Right lobe of liver (tissue), 6 donors: ENCODE data around the gene DUSP6. TPM values are rescaled to one million over a fixed set of nuclear protein-coding genes. Genes with fewer than 3 reads are reported as not detected.

Source experiments
- ATAC-seq, 4 donors: fragments of 200-7000 bp; cut with Tn5 transposase; one replicate each; pipeline ENCODE4 v1.9.1; 2020; ENCODE audit warnings: mild to moderate bottlenecking in 4 of 4, moderate library complexity in 4 of 4
- DNase-seq, 3 donors: peaks; one replicate each; pipeline ENCODE4 v3.0.0-alpha.2; 2020
- H3K27ac ChIP-seq, 3 donors: fragments of 200-600 bp; one replicate each; pipeline ENCODE4 v1.8.0; 2022
- H3K27me3 ChIP-seq, 2 donors: fragments of 200-600 bp; one replicate each; pipeline ENCODE4 v1.8.0; 2022
- H3K36me3 ChIP-seq, 4 donors: fragments of 200-600 bp; sonication (generic) in 1 of 4; one replicate each; pipeline versions ENCODE4 v1.5.1 to v1.8.0; 2017 to 2022; ENCODE audit warnings: control low read depth in 1 of 4
- H3K4me1 ChIP-seq, 4 donors: fragments of 200-600 bp; sonication (generic) in 1 of 4; one replicate each; pipeline versions ENCODE4 v1.5.1 to v1.8.0; 2017 to 2022; ENCODE audit warnings: control low read depth in 1 of 4
- H3K4me3 ChIP-seq, 3 donors: fragments of 200-600 bp; one replicate each; pipeline ENCODE4 v1.8.0; 2022
- H3K9me3 ChIP-seq, 4 donors: fragments of 200-600 bp; sonication (generic) in 1 of 4; one replicate each; pipeline versions ENCODE4 v1.5.1 to v1.8.0; 2017 to 2022; ENCODE audit warnings: control low read depth in 1 of 4
- CTCF ChIP-seq, 4 donors: fragments of 200-600 bp in 3 of 4; fragments of 450-650 bp in 1 of 4; IDR thresholded peaks; one replicate each; pipeline versions ENCODE4 v1.5.1 to v1.8.0; 2016 to 2022; ENCODE audit warnings: antibody characterized with exemption in 4 of 4, mild to moderate bottlenecking in 2 of 4
- POLR2A ChIP-seq: fragments of 450-650 bp; IDR thresholded peaks from one replicate; pipeline ENCODE4 v1.6.1; 2017; ENCODE audit warnings: antibody characterized with exemption, mild to moderate bottlenecking
- WGBS: methylation state at CpG from one replicate; pipeline ENCODE4 v1.1.6; 2018; ENCODE audit warnings: low coverage, low lambda C conversion rate; ENCODE audit not compliant: insufficient coverage; ENCODE audit errors: missing lambda C conversion rate; 5-methylcytosine and 5-hydroxymethylcytosine counted together
- intact Hi-C, 2 donors: fragments of 100-400 bp; cut with DNase I; formaldehyde crosslinking; loops; one replicate each; pipeline versions ENCODE4 v1.11.2 to v1.14.1; 2022
- small RNA-seq, 2 experiments: library from RNA; depleted of rRNA; stranded (forward); fragments of <200 nt; gene quantifications; one replicate each; pipeline ENCODE3, GENCODE V24; 2016
- total RNA-seq, 6 experiments: library from RNA; depleted of rRNA in 2 of 6; stranded (reverse); fragments of >200 nt in 2 of 6; fragmentation: NEBNext Ultra II Directional in 3 of 6; extraction: Animal tissue kit (Norgen Biotek cat#: 25700) in 3 of 6; gene quantifications; one replicate each; pipeline versions ENCODE4 v1.1.0 to v1.2.4, GENCODE V29; 2016 to 2023
- donor health status: DM: no; HTN: yes; CAD: no.
- donor health status: DM: no; HTN: no; CAD: no.
- donor health status: DM: no; HTN: no; CAD: no.
- donor health status: DM: no; HTN: yes; CAD: no.
- donor health status: DM: no; HTN: yes; CAD: no.

The DUSP6 gene
- total RNA-seq, 6 experiments from 2014 or later: 24.3 to 139 (median 50.4) TPM

- intact Hi-C loops: no loop called here
- WGBS: 52% methylated on average over 5 of the region's 5 CpGs
- ATAC-seq: peak; percentile 35 to 50 (median 38)
These were observed 45.4 kb downstream of the DUSP6 start for GRCh38 chr12:89306827-89307473.

GRCh38 chr12:89305373-89305772, 46.9 kb downstream of the DUSP6 start:
- DNase-seq: no peak
- H3K9me3 ChIP-seq: no peaks in the 10 kb centered on the region
- no peaks in the 10 kb centered on the region for H3K36me3 ChIP-seq
- ATAC-seq: peak; percentile 77 to 90 (median 82)
- no peak for TF ChIP-seq POLR2A
- H3K4me3 ChIP-seq: no peak overlapping the region
- intact Hi-C loops: no loop called here
- peaks cover 0 to 8% (median 4%) of the 10 kb centered on the region in 4 donors for H3K4me1 ChIP-seq
- H3K27ac ChIP-seq: no peak overlapping the region
- H3K27me3 ChIP-seq: no peaks in the 10 kb centered on the region
- WGBS: 26% methylated on average over 1 of the region's 1 CpG

More at GRCh38 chr12:89306827-89307473, 45.4 kb downstream of the DUSP6 start:
- no peaks in the 10 kb centered on the region for H3K9me3 ChIP-seq
- H3K36me3 ChIP-seq: no peaks in the 10 kb centered on the region
- peaks cover 0 to 8% (median 4%) of the 10 kb centered on the region in 4 donors for H3K4me1 ChIP-seq
- no peak overlapping the region for H3K4me3 ChIP-seq
- no peak for DNase-seq
- H3K27me3 ChIP-seq: no peaks in the 10 kb centered on the region
- TF ChIP-seq POLR2A (no peak), CTCF (IDR thresholded peaks at IDR 0.05) (no peak)
- no peak overlapping the region for H3K27ac ChIP-seq

GRCh38 chr12:89299931-89300330, 52.4 kb downstream of the DUSP6 start:
- 100% methylated on average over 2 of the region's 2 CpGs for WGBS
- intact Hi-C loops: no loop called here
- Histone ChIP-seq H3K27me3 (no peaks in the 10 kb centered on the region), H3K27ac (no peak overlapping the region), H3K36me3 (no peaks in the 10 kb centered on the region), H3K4me3 (no peak overlapping the region), H3K4me1 (peaks cover 0 to under 1% (median 0%) of the 10 kb centered on the region in 4 donors), H3K9me3 (no peaks in the 10 kb centered on the region)
- ATAC-seq (no peak), DNase-seq (no peak)
- no peak for TF ChIP-seq POLR2A

GRCh38 chr12:89299417-89299816, 52.9 kb downstream of the DUSP6 start:
- Histone ChIP-seq H3K27me3 (no peaks in the 10 kb centered on the region), H3K27ac (no peak overlapping the region), H3K36me3 (no peaks in the 10 kb centered on the region), H3K4me1 (no peaks in the 10 kb centered on the region), H3K9me3 (no peaks in the 10 kb centered on the region), H3K4me3 (no peak overlapping the region)
- TF ChIP-seq POLR2A: no peak
- TF ChIP-seq CTCF (IDR thresholded peaks at IDR 0.05): no peak
- no peak for ATAC-seq
- DNase-seq: no peak
- intact Hi-C loops: no loop called here

Small RNAs within 50 kb of the gene (small RNA-seq; reads per million reads assigned to genes)
- 0 reads per million in 2 experiments for gene MRPS6P4

Other genes with a start within 250 kb of the DUSP6 start
- 1 to 10 TPM; 2.5 to 6.2 (median 4.1) TPM for gene GALNT4, start 172.3 kb upstream of the DUSP6 start, total RNA-seq
- 10 to 100 TPM in 1 of 6 experiments, 1 to 10 TPM in 5; 5.3 to 14.5 (median 6.9) TPM for gene POC1B, start 173.5 kb upstream of the DUSP6 start, total RNA-seq